ENCODE results near the gene PCYT2. TPM values are rescaled to one million over a fixed set of nuclear protein-coding genes. Genes with fewer than 3 reads are reported as not detected.

Gene PCYT2
- total RNA-seq, 2 donors from 2014 or later, result 47.5 to 71.6 TPM

- Histone ChIP-seq H3K27ac (peak overlapping the region; percentile 95), H3K27me3 (peaks cover 9% of the 10 kb centered on the region), H3K9me3 (no peaks in the 10 kb centered on the region), H3K4me3 (peak overlapping the region; percentile 95), H3K4me1 (peaks cover 23% of the 10 kb centered on the region), H3K9ac (ENCODE audit: low read depth in 2 of 2, low read length in 2 of 2) (peak overlapping the region; percentile 92 to 95), H3K36me3 (no peaks in the 10 kb centered on the region)
- no peak for TF ChIP-seq CTCF (IDR thresholded peaks at IDR 0.05)
- intact Hi-C loops (cut with DNase I), result no loop called here
- no peak for DNase-seq
Measured at GRCh38 chr17:81927152-81927652, 16.0 kb upstream of the PCYT2 start.

- peak; percentile 93 for DNase-seq
- no peak for TF ChIP-seq CTCF (IDR thresholded peaks at IDR 0.05)
- Histone ChIP-seq H3K9ac (ENCODE audit: low read depth in 2 of 2, low read length in 2 of 2) (peak overlapping the region; percentile 92 to 95), H3K9me3 (no peaks in the 10 kb centered on the region), H3K4me1 (peaks cover 23% of the 10 kb centered on the region), H3K4me3 (peak overlapping the region; percentile 95), H3K27ac (peak overlapping the region; percentile 95), H3K27me3 (peaks cover 9% of the 10 kb centered on the region), H3K36me3 (no peaks in the 10 kb centered on the region)
- intact Hi-C loops (cut with DNase I), result no loop called here
Measured at GRCh38 chr17:81926451-81927151, 15.4 kb upstream of the PCYT2 start.

- TF ChIP-seq CTCF (IDR thresholded peaks at IDR 0.05), result no peak
- intact Hi-C loops (cut with DNase I), result no loop called here
- Histone ChIP-seq H3K36me3 (no peaks in the 10 kb centered on the region), H3K9ac (ENCODE audit: low read depth in 2 of 2, low read length in 2 of 2) (peak overlapping the region; percentile 92 to 95), H3K27ac (peak overlapping the region; percentile 95), H3K4me3 (peak overlapping the region; percentile 95), H3K27me3 (peaks cover 9% of the 10 kb centered on the region), H3K4me1 (peaks cover 23% of the 10 kb centered on the region), H3K9me3 (no peaks in the 10 kb centered on the region)
- DNase-seq, result no peak
Measured at GRCh38 chr17:81925860-81926450, 14.8 kb upstream of the PCYT2 start.

GRCh38 chr17:81924557-81925532 is 13.6 kb upstream of the PCYT2 start:
- Histone ChIP-seq H3K36me3 (no peaks in the 10 kb centered on the region), H3K4me3 (no peak overlapping the region), H3K9ac (ENCODE audit: low read depth in 2 of 2, low read length in 2 of 2) (peak overlapping the region in 1 of 2 donors; percentile 63), H3K4me1 (peaks cover 24% of the 10 kb centered on the region), H3K9me3 (no peaks in the 10 kb centered on the region), H3K27ac (peak overlapping the region; percentile 36), H3K27me3 (peaks cover 9% of the 10 kb centered on the region)
- no peak for TF ChIP-seq CTCF (IDR thresholded peaks at IDR 0.05)
- intact Hi-C loops (cut with DNase I), result no loop called here
- no peak for DNase-seq
